Large intestine (tissue), 12 donors: Measurements from ENCODE around the gene VGLL3. TPM values are rescaled to one million over a fixed set of nuclear protein-coding genes. Genes with fewer than 3 reads are reported as not detected.
"Not testable (repeated sequence)": the region's sequence is repeated elsewhere in the genome, so short reads cannot be mapped to it uniquely, and the experiment has no call there.

Experiments used
- DNase-seq, 2 donors: peaks; one replicate each; pipeline versions ENCODE4 v3.0.0 to v3.0.0-alpha.2; 2013
- H3K27ac ChIP-seq: one replicate; pipeline ENCODE4 v1.5.1; 2013; ENCODE audit warnings: low read length
- H3K27me3 ChIP-seq: 2 replicates; pipeline ENCODE4 v1.6.1; 2013; ENCODE audit warnings: low read length; ENCODE audit not compliant: control insufficient read depth, insufficient read depth
- H3K36me3 ChIP-seq: 2 replicates; pipeline ENCODE4 v1.6.1; 2013; ENCODE audit warnings: low read length; ENCODE audit not compliant: control insufficient read depth, insufficient read depth
- H3K4me1 ChIP-seq: one replicate; pipeline ENCODE4 v1.6.1; 2013; ENCODE audit warnings: low read length; ENCODE audit not compliant: control insufficient read depth, insufficient read depth
- H3K4me3 ChIP-seq: one replicate; pipeline ENCODE4 v1.5.1; 2013; ENCODE audit warnings: low read length
- H3K9me3 ChIP-seq: one replicate; pipeline ENCODE4 v1.6.1; 2013; ENCODE audit warnings: mild to moderate bottlenecking, low read depth, low read length, moderate library complexity; ENCODE audit not compliant: control insufficient read depth
- WGBS: methylation state at CpG from one replicate; pipeline ENCODE4 v1.1.5; 2013; ENCODE audit warnings: low lambda C conversion rate; ENCODE audit not compliant: insufficient coverage; 5-methylcytosine and 5-hydroxymethylcytosine counted together
- long read RNA-seq, 11 donors: transcript quantifications; one replicate each; lab custom pipeline, GENCODE V29; 2026
- polyA plus RNA-seq: library from polyadenylated mRNA; unstranded; fragments of 120-200 nt; gene quantifications from one replicate; pipeline ENCODE4 v1.2.1, GENCODE V29; 2013

VGLL3 gene, protein sequence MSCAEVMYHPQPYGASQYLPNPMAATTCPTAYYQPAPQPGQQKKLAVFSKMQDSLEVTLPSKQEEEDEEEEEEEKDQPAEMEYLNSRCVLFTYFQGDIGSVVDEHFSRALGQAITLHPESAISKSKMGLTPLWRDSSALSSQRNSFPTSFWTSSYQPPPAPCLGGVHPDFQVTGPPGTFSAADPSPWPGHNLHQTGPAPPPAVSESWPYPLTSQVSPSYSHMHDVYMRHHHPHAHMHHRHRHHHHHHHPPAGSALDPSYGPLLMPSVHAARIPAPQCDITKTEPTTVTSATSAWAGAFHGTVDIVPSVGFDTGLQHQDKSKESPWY
- 7.4 TPM for polyA plus RNA-seq
- long read RNA-seq, donor 1, result 0 reads
- long read RNA-seq, donor 2, partial matches to known transcripts, result 0 of 1 reads
- long read RNA-seq, donor 2, other reads (novel, unspliced or antisense), result 0 of 1 reads
- long read RNA-seq, donor 3, result 0 reads
- long read RNA-seq, donor 4, result 0 reads
- long read RNA-seq, donor 5, result 0 reads
- long read RNA-seq, donor 6, full-length matches to known transcripts, result 1 of 1 reads
- long read RNA-seq, donor 6, partial matches to known transcripts, result 0 of 1 reads
- long read RNA-seq, donor 6, other reads (novel, unspliced or antisense), result 0 of 1 reads
- long read RNA-seq, donor 7, result 0 reads
- long read RNA-seq, donor 8, partial matches to known transcripts, result 0 of 1 reads
- long read RNA-seq, donor 8, other reads (novel, unspliced or antisense), result 0 of 1 reads
- long read RNA-seq, donor 9, result 0 reads
- long read RNA-seq, donor 10, result 0 reads
- long read RNA-seq, donor 11, result 0 reads

DNA sequence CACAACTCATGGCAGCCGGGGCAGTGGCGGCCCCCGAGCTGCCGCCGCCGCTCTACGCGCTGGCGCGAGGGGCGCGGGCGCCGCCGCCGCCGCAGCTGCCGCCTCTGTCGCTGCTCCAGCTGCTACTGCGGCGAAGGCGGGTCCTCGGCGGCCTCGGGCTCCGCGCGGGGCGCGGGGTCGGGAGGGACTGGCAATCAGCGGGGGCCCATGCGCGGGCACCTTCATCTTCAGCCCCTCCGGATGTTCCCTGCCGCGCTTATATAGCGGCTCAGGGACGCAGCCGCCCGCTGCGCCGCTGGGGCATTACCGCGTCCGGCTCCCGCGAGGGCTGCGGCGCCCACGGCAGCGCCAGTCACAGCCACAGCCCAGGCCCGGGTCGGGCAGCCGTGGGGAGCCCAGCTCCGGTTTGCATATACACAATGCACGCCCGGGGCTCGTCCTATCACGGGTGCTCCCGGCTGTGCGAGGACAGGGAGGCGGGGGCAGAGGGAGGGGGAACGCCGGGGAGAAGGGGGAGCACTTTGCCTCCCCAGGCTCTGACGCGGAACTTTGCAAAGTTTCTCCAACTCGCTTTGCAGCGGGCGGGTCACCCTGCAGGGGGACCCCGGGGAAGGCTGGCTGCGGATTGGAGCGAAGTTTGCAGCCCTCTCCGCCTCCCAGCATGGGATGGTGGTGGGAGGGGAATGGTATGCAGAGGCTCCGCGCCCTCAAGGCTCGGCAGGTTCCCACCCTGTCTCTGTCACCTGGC lies at the start of gene VGLL3:
TSS of gene VGLL3 (minus strand) at position 416 of the 748 bp plus-strand sequence. CDS start at position 10, 406 bp downstream.
- WGBS, result no CpG with 5 or more reads among the region's 77 CpGs
- H3K27ac ChIP-seq, result peak within 1 kb of the TSS; percentile 75
- H3K36me3 ChIP-seq, result no peaks in the 10 kb centered on the region
- H3K4me3 ChIP-seq, result peak within 1 kb of the TSS; percentile 64
- DNase-seq, result peak; percentile 54 to 78
- peaks cover 6% of the 10 kb centered on the region for H3K4me1 ChIP-seq
- H3K9me3 ChIP-seq, result no peaks in the 10 kb centered on the region
- peaks cover 4% of the 10 kb centered on the region for H3K27me3 ChIP-seq

GRCh38 chr3:87037652-87038051 lies 46.7 kb upstream of the VGLL3 start:
- H3K27me3 ChIP-seq, result no peaks in the 10 kb centered on the region
- no peaks in the 10 kb centered on the region for H3K9me3 ChIP-seq
- H3K27ac ChIP-seq, result no peak overlapping the region
- no peaks in the 10 kb centered on the region for H3K4me1 ChIP-seq
- WGBS, result no CpG with 5 or more reads among the region's 3 CpGs
- H3K36me3 ChIP-seq, result no peaks in the 10 kb centered on the region
- H3K4me3 ChIP-seq, result no peak overlapping the region
- DNase-seq, result no peak

GRCh38 chr3:87036671-87037070 lies 45.7 kb upstream of the VGLL3 start:
- Histone ChIP-seq H3K36me3 (no peaks in the 10 kb centered on the region), H3K4me3 (no peak overlapping the region), H3K27me3 (no peaks in the 10 kb centered on the region), H3K9me3 (no peaks in the 10 kb centered on the region), H3K27ac (no peak overlapping the region), H3K4me1 (no peaks in the 10 kb centered on the region)
- no peak for DNase-seq
- WGBS, result no CpG with 5 or more reads among the region's 6 CpGs

DNA sequence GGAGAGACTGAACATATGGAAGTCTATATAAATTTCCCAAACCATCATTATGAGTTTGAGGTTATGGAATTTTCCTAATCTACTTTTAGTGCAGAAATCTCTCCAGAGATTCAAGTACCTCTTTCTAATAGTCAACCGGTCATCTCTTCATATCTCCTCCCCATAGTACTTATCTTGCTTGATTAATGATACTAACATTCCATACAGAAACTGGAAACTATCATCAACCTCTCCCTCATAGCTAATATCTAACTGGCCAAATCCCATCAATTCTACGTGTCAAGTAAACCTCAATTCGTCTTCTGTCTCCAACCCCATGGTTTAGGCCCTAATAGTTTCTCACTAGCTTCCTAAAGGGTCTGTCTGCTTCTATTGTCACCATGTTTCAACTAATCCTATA lies 44.4 kb upstream of the VGLL3 start:
- WGBS, result no CpG with 5 or more reads among the region's 3 CpGs
- peaks cover under 1% of the 10 kb centered on the region for H3K27me3 ChIP-seq
- H3K27ac ChIP-seq, result no peak overlapping the region
- H3K36me3 ChIP-seq, result no peaks in the 10 kb centered on the region
- H3K4me1 ChIP-seq, result no peaks in the 10 kb centered on the region
- H3K4me3 ChIP-seq, result no peak overlapping the region
- H3K9me3 ChIP-seq, result no peaks in the 10 kb centered on the region
- DNase-seq, result no peak

DNA sequence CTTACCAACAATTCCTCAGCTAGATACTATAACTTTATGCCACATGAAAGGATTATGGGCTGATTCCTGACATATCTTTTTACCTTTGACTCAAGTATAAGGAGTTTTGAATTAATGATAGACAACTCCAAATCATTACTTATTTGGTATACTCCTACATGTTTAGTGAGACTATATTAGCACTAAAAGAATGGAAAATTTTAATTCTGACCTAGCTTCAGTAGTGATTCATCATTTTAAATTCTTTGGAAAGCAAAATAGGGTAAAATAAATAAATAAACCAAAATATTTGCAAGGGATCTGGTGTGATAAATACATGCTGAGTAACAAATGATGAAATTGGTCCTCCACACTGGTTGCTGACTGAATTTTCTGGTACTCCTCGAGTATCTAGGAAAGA lies 42.3 kb upstream of the VGLL3 start:
- no peaks in the 10 kb centered on the region for H3K9me3 ChIP-seq
- peaks cover 2% of the 10 kb centered on the region for H3K27me3 ChIP-seq
- no peak overlapping the region for H3K27ac ChIP-seq
- no peak for DNase-seq
- H3K4me3 ChIP-seq, result no peak overlapping the region
- no peaks in the 10 kb centered on the region for H3K4me1 ChIP-seq
- no peaks in the 10 kb centered on the region for H3K36me3 ChIP-seq
- no CpG with 5 or more reads among the region's 1 CpG for WGBS

DNA sequence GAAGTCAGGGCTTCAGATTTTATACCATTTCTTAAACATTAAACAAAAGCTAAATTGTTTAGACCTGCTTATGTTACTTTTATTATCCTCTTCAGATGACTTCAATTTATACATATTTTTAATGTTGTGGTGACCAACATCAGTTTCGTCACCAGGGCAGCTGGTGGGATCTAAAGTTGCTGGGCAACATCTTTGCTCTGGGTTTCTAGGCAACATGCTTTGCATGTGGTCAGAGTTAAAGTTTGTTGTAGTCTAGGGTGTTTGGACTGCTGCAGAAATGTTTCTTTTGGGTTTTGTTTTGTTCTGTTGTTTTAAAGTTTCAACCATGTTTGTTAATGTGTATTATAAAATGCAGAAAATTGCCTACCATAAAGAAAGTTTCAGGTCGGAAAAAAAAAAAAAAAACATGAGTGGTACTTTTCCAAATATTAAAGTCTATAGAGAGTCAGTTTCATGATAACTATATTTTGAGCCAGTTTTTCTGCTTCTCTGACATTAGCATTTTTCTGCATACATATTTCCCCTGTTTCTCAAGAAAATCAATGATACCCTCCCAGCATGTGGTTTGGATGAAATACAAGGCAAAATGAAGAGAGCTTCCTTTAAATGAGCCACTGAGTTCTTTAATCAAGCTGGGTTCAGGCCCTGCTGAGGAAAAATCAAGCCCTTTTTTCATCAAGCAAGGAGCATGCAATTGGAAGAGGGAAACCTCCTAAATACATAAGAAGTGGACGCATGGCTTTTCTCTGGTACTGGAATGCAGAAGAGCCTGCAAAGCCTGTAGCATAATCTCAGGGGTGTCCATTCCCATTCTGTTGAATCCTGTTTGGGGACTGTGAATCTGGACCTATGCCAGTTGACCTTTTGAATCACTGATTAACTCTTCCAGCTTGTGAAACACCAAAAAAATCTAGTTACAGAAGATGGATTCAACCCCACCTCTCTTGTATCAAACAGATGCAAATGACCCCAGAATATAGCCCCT lies 35.0 kb upstream of the VGLL3 start:
- H3K4me3 ChIP-seq, result no peak overlapping the region
- 67% methylated on average over 1 of the region's 3 CpGs for whole genome bisulfite sequencing
- H3K4me1 ChIP-seq, result no peaks in the 10 kb centered on the region
- peaks cover 2% of the 10 kb centered on the region for H3K27me3 ChIP-seq
- H3K9me3 ChIP-seq, result no peaks in the 10 kb centered on the region
- DNase-seq, result no peak
- H3K36me3 ChIP-seq, result no peaks in the 10 kb centered on the region
- H3K27ac ChIP-seq, result no peak overlapping the region

- not testable (repeated sequence) for H3K27me3 ChIP-seq, DNase-seq, H3K9me3 ChIP-seq, H3K4me1 ChIP-seq, H3K36me3 ChIP-seq, H3K4me3 ChIP-seq, H3K27ac ChIP-seq
- no CpG with 5 or more reads among the region's 6 CpGs for WGBS
Measured at GRCh38 chr3:87017370-87017769, 26.4 kb upstream of the VGLL3 start.

DNA sequence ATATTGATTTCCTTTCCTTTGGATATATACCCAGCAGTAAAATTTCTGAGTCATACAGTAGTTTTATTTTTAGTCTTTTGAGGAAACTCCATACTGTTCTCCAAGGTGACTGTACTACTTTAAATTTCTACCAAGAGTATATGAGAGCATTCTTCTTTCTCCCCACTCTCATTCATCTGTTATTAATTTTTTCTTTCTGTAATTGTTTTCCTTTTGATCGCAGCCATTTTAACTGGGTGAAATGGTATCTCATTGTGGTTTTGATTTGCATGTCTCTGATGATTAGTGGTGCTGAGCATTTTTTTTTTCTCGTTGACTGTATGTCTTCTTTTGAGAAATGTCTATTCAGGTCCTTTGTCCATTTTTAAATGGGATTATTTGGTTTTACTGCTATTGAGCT lies 18.3 kb upstream of the VGLL3 start:
- Histone ChIP-seq H3K36me3 (no peaks in the 10 kb centered on the region), H3K27me3 (no peaks in the 10 kb centered on the region), H3K4me3 (no peak overlapping the region), H3K27ac (no peak overlapping the region), H3K4me1 (no peaks in the 10 kb centered on the region), H3K9me3 (no peaks in the 10 kb centered on the region)
- no peak for DNase-seq
- 57% methylated on average over 1 of the region's 2 CpGs for WGBS

GRCh38 chr3:87006844-87007439 lies 16.0 kb upstream of the VGLL3 start:
- Histone ChIP-seq H3K4me1 (no peaks in the 10 kb centered on the region), H3K27ac (no peak overlapping the region), H3K36me3 (no peaks in the 10 kb centered on the region), H3K9me3 (no peaks in the 10 kb centered on the region), H3K27me3 (no peaks in the 10 kb centered on the region), H3K4me3 (no peak overlapping the region)
- 100% methylated on average over 2 of the region's 4 CpGs for WGBS
- DNase-seq, result no peak
